Right atrium auricular region (tissue), 2 donors: ENCODE measurements around the gene ASB3. TPM values are rescaled to one million over a fixed set of nuclear protein-coding genes. Genes with fewer than 3 reads are reported as not detected.

Experiments
- DNase-seq: peaks from one replicate; pipeline ENCODE4 v3.0.0-alpha.2; 2019; ENCODE audit warnings: low spot score
- H3K27ac ChIP-seq, 2 donors: fragments of 200-600 bp; sonication (generic); 1 replicate in 1 of 2; 2 replicates in 1 of 2; pipeline ENCODE4 v1.5.1; 2016 to 2019
- H3K27me3 ChIP-seq, 2 donors: fragments of 200-600 bp; sonication (generic); one replicate each; pipeline versions ENCODE4 v1.5.1 to v1.6.0; 2017 to 2019
- H3K36me3 ChIP-seq: fragments of 200-600 bp; sonication (generic); one replicate; pipeline ENCODE4 v1.5.1; 2016
- H3K4me1 ChIP-seq, 2 donors: fragments of 200-600 bp; sonication (generic); one replicate each; pipeline versions ENCODE4 v1.5.1 to v1.6.0; 2017 to 2019
- H3K4me3 ChIP-seq, 2 donors: fragments of 200-600 bp; sonication (generic); 1 replicate in 1 of 2; 2 replicates in 1 of 2; pipeline ENCODE4 v1.5.1; 2017 to 2019; ENCODE audit warnings: mild to moderate bottlenecking in 1 of 2, moderate library complexity in 1 of 2
- H3K9me3 ChIP-seq, 2 donors: fragments of 200-600 bp; sonication (generic); one replicate each; pipeline ENCODE4 v1.5.1; 2019
- total RNA-seq, 2 donors: library from RNA; depleted of rRNA; stranded (reverse); fragments of >200 nt; gene quantifications; one replicate each; pipeline ENCODE4 v1.1.0, GENCODE V29; 2016
- TF ChIP-seq, protein P1 (sequence below), 2 donors: fragments of 200-600 bp; sonication (generic); IDR thresholded peaks; one replicate each; pipeline ENCODE4 v1.5.1; 2019; ENCODE audit warnings: antibody characterized with exemption in 2 of 2

Gene ASB3
- total RNA-seq, 2 donors from 2014 or later, result 9.2 to 11.4 TPM

DNA sequence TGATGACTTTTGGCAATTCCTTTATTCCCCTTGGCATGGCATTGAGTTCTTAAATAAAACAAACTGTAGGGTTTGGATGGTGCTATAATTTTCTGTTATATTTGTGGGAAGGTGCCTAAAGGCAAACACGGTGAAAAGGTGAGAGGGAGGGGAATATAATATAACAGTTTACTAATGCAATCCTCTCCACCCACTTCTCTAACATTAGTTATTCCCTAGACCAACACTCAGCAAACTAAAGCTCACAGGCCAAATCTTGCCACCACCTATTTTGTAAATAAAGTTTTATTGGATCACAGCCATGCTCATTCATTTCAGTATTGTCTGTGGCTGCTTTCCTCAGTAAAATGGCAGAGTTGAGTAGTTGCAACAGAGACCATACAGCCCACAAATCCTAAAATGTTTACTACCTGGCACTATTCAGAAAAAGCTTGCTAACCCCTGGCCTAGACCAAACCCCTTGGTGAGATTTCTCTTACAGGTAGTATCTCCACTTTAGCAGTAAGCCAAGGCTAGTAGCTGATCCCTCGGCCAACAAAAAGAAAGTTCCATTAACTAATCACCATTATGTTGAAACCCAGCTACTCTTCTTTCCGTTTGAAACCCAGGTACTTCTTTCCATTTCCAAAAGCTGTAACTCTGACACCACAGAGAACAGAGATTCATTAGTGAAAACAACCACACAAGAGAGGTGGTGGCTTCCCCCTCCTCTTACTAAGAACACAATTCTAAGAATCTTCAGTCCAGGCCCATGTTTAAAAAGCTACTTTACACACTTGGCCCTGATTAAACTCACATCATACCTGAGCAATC is 155.2 kb downstream of the ASB3 start:
- TF ChIP-seq, protein P1, sequence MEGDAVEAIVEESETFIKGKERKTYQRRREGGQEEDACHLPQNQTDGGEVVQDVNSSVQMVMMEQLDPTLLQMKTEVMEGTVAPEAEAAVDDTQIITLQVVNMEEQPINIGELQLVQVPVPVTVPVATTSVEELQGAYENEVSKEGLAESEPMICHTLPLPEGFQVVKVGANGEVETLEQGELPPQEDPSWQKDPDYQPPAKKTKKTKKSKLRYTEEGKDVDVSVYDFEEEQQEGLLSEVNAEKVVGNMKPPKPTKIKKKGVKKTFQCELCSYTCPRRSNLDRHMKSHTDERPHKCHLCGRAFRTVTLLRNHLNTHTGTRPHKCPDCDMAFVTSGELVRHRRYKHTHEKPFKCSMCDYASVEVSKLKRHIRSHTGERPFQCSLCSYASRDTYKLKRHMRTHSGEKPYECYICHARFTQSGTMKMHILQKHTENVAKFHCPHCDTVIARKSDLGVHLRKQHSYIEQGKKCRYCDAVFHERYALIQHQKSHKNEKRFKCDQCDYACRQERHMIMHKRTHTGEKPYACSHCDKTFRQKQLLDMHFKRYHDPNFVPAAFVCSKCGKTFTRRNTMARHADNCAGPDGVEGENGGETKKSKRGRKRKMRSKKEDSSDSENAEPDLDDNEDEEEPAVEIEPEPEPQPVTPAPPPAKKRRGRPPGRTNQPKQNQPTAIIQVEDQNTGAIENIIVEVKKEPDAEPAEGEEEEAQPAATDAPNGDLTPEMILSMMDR (IDR thresholded peaks at IDR 0.05), result no peak
- no peak for DNase-seq
- Histone ChIP-seq H3K36me3 (no peaks in the 10 kb centered on the region), H3K9me3 (no peaks in the 10 kb centered on the region), H3K27me3 (no peaks in the 10 kb centered on the region), H3K4me1 (no peaks in the 10 kb centered on the region), H3K27ac (no peak overlapping the region), H3K4me3 (no peak overlapping the region)

DNA sequence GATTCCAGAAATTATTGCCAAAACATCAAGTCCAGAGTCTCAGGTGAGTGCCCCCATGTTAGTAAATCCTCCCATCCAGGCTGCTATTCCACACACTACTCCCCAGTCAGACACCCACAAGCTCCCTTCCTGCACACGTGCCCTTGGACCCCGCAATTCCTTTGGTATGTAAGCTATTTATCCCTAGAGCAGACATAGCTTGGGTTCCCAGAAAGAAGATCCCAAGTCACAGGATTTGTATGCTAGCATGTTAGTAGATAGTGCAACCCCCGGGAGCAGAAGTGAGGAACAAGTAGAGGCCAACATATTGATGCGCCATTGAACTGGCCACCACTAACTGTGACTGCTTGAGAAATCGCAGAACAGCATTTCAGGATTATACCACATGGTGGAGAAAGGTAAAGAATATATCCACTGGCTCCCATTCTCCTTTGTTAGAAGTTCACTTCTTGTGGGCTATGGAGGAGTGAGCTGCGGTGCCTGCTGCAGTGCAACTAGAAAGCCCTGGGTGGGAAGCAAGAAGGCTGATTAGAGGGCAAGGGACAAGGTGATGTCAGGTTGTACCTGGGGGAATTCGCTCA is 156.6 kb downstream of the ASB3 start:
- Histone ChIP-seq H3K9me3 (no peaks in the 10 kb centered on the region), H3K27me3 (no peaks in the 10 kb centered on the region), H3K4me1 (no peaks in the 10 kb centered on the region), H3K36me3 (no peaks in the 10 kb centered on the region), H3K27ac (no peak overlapping the region), H3K4me3 (no peak overlapping the region)
- TF ChIP-seq, protein P1 (IDR thresholded peaks at IDR 0.05), result no peak
- no peak for DNase-seq

DNA sequence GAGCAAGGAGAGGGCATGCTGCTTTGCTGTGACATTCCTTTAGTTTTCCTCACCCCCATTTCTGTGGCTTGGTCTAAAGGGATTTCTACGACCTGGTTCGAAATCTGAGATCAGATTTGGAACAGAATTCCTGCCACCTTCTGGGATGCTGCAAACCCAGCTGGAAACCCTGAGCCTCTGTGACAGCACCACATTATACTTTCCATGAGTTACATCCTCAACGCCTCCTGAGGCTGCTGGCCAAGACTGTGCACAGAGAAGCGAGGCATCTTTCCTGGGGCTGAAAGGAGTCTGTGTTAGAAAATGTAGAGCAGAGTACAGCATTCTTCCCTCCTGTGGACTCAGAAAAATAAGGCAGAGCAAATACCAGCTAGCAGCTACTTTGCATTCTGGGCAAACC is 157.3 kb downstream of the ASB3 start:
- Histone ChIP-seq H3K9me3 (no peaks in the 10 kb centered on the region), H3K4me1 (no peaks in the 10 kb centered on the region), H3K4me3 (no peak overlapping the region), H3K27me3 (no peaks in the 10 kb centered on the region), H3K27ac (no peak overlapping the region), H3K36me3 (no peaks in the 10 kb centered on the region)
- TF ChIP-seq, protein P1 (IDR thresholded peaks at IDR 0.05), result no peak
- no peak for DNase-seq

DNA sequence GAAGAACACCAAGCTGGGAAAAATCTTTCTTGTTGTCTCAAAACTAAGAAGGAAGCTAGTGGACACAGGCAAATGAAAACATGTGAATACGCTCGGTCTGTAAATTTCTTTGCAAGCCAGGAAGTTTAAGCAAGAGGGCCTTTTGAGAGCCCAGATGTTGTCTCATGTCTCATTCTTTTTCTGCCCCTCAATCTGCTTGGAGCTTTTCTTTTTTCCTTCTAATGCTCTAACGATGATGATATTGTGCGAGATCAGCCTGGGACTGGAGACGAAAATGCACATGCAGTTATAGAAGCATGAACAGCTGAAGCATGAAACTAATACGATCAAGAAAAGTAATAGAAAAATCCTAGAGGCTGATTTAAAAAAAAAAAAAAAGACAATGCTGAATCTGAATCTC is 157.8 kb downstream of the ASB3 start:
- no peaks in the 10 kb centered on the region for H3K27me3 ChIP-seq
- TF ChIP-seq, protein P1 (IDR thresholded peaks at IDR 0.05), result no peak
- no peaks in the 10 kb centered on the region for H3K4me1 ChIP-seq
- DNase-seq, result no peak
- H3K4me3 ChIP-seq, result no peak overlapping the region
- H3K9me3 ChIP-seq, result no peaks in the 10 kb centered on the region
- no peaks in the 10 kb centered on the region for H3K36me3 ChIP-seq
- no peak overlapping the region for H3K27ac ChIP-seq

DNA sequence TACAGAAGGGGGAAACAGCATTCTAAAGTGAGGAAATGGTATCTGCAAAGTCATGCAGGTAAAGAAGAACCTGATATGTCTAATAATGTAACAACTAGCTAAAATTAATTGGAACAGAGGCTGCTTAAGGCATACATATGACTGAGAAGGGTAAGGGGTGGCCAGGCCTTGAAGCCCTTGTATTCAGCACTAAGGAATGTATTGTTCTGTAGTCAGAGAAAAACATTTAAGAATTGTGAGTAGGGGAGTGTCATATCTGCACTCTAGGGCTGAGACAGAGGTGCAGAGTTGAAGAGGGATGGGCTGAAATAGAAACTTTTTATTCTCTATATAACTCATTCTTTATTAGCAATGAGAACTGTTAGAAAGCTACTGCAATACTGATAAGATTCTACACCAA is 164.6 kb downstream of the ASB3 start:
- Histone ChIP-seq H3K36me3 (no peaks in the 10 kb centered on the region), H3K4me1 (no peaks in the 10 kb centered on the region), H3K4me3 (no peak overlapping the region), H3K27me3 (no peaks in the 10 kb centered on the region), H3K9me3 (no peaks in the 10 kb centered on the region), H3K27ac (no peak overlapping the region)
- TF ChIP-seq, protein P1 (IDR thresholded peaks at IDR 0.05), result no peak
- no peak for DNase-seq
